NCI-H2171 (cell line): ENCODE measurements around the gene JARID2.

Experiments used
- DNase-seq: peaks from one replicate; lab custom pipeline; 2025; lab: John Stamatoyannopoulos, UW

The JARID2 gene

GRCh38 chr6:15336900-15337560 lies 91.2 kb downstream of the JARID2 start:
- DNase-seq: peak; percentile 19

- no peak for DNase-seq
Measured at GRCh38 chr6:15337582-15337981, 91.7 kb downstream of the JARID2 start.

DNA sequence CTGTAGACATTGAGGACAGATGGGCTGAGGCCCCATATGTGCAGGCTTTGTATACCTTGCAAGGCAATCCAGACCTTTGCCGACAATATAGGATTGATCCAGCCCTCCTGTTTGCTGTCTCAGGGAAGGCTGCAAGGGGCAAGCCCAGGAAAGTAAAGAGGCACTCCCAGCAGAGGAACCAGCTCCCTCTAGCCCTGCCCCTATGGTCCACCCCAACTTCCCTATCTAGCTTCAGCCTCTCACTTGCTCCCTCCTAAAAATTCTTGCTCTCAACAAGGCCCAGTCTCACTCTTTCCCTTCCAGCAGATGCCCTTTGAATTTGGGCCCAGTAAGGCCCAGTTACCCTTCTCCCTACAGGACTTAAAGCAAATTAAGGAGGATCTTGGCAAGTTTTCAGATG lies 92.6 kb downstream of the JARID2 start:
- peak; percentile 29 for DNase-seq

- DNase-seq: no peak
Measured at GRCh38 chr6:15339081-15339480, 93.2 kb downstream of the JARID2 start.

GRCh38 chr6:15340105-15340601 lies 94.3 kb downstream of the JARID2 start:
- DNase-seq: no peak

DNA sequence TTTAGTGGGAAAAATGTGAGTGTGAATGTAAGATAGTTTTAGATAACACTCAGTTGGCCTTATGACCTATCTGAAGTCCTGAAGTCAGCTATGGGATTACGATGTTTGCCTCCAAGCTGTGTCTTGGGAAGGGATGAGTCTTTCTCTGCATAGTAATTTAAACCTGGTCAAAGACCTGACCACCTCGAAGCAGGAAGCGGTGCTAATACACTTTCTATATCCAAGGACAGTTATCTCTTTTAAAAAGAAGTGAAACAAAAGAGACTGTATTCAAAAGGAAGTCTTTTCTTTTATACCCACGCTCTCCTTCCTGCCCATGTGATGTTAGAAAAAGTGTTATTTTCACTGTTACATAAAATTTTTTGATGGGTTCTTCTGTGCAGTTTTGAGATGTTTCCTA lies 94.9 kb downstream of the JARID2 start:
- DNase-seq: no peak

DNA sequence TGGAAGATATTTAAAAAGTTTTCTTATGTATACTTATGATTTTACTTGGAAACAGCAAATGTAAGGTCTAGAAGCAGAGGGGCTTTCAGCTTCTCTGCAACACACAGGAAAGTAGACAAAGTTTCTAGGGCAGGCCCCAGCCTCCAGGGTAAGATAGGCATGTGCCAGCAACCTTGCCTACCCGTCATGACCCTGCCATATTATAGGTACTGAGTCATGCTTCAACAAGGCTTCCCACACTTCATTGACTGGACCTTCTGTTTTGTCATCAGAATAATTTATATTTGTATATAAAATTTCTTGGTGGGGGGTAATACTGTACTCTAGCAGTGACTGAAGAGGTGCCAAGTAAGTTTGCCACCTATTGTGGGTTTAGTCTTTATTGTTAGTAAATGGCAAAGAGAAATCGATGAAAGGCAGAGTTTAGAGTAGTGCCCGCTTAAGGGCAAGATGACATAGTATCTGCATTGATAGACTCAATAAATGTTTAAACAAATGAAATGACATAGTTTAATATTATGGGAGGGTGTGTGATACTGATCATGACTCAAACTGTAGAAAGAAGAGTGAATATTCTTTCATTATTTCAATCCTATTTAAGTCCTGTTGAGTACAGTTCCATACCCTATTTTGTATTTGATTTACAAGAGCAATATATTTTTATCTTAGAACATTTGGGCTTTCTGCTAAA lies 95.6 kb downstream of the JARID2 start:
- no peak for DNase-seq

DNA sequence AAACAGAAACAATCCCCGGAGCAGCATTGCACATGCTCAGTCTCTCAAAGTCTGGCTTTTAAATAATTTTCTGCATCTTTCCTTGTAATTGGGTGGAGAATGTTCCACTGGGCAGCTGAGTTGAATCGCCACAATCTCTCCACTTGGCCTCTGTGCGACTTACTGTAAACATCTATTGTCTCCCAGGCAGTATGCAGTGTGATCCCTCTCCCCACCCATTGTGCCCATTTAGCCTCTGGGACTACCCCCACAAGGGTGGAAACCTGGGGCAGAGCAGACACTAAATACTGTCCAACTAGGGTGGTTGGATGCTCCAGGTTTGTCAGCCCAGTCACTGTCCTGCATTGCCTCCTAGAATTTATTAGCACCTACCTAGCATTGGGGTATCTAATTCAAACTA lies 96.2 kb downstream of the JARID2 start:
- DNase-seq: no peak

- no peak for DNase-seq
Measured at GRCh38 chr6:15343490-15344191, 97.8 kb downstream of the JARID2 start.

DNA sequence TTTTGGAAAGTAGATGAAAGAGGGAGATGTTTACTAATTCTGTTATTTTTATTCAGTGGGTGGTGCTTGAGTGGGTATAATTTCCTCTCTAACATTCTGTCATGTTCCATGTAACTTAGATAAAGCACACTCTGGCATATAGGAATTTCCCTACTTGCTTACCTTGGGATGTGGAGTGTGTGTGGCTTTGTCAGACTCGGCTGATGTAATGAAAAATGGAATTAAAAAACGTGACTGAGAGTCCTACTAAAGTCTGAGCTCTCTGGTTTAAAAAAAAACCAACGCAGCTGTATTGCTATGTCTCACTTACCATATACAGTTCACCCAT lies 98.3 kb downstream of the JARID2 start:
- DNase-seq: no peak

- DNase-seq: no peak
Measured at GRCh38 chr6:15344831-15345230, 99.0 kb downstream of the JARID2 start.

- no peak for DNase-seq
Measured at GRCh38 chr6:15346315-15346714, 100.4 kb downstream of the JARID2 start.

DNA sequence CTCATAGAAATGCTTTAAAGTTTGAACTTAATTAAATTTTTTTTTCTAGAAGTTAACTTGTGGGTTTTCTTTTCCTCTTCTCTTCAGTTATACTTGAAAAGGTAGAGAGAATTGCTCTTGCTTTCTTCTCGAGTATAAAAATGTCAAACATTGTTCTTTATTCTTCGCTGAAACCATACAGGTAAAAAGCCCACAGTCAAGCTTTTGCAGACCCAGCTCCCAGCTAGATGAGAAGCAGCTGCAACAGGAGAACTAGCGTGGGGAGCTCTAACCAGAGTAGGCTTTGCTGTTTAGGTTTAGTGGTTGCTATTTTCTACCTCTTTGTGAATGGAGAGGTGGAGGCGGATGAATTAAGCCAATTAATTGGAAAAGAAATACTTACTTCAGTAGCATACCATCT lies 102.7 kb downstream of the JARID2 start:
- DNase-seq: no peak

- no peak for DNase-seq
Measured at GRCh38 chr6:15349379-15349778, 103.5 kb downstream of the JARID2 start.

GRCh38 chr6:15350386-15351083 lies 104.7 kb downstream of the JARID2 start:
- DNase-seq: no peak

- DNase-seq: no peak
Measured at GRCh38 chr6:15351631-15352030, 105.8 kb downstream of the JARID2 start.

DNA sequence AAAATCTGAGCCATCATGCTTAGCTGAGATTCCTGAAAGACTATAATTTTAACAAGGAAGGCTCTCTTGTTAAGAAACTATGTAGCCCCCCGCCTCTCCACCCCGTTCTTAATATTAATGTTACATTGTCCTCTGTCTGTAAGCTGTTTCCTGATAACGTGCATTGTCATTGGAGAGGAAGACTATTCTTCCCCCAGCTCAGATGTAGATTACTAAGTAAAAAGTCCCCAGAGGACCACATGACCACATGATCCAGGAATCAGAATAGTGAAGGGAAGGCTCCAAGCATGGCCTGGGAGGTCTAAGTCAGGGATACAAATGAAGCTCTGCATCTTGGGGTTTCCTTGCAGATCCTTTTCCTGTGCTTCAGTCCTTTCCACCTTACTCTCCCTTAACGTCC lies 106.4 kb downstream of the JARID2 start:
- DNase-seq: no peak

- peak; percentile 28 for DNase-seq
Measured at GRCh38 chr6:15352845-15353244, 107.0 kb downstream of the JARID2 start.

- no peak for DNase-seq
Measured at GRCh38 chr6:15355683-15356099, 109.8 kb downstream of the JARID2 start.

DNA sequence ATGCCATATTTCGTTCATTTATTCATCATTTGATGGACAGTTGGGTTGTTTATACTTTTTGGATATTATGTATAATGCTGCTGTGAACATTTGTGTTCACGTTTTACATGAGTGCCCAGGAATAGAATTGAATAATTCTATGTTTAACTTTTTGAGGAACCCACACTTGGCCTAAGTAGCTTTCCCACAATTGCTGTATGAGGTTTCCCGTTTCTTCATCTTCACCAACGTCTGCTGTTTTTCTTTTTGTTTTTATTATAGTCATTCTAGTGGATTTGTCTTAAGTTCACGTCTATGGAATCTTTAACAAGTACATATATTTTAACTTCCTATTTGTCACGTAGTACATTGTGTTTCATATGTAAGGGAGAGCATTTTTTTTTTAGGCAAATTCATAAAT lies 110.3 kb downstream of the JARID2 start:
- DNase-seq: no peak

- no peak for DNase-seq
Measured at GRCh38 chr6:15356937-15357336, 111.1 kb downstream of the JARID2 start.

- DNase-seq: no peak
Measured at GRCh38 chr6:15357782-15358181, 111.9 kb downstream of the JARID2 start.
